Activated naive CD4-positive, alpha-beta T cell treated with anti-CD3 and anti-CD28 coated beads, Interleukin-2, amount 50 U/mL, for 24 hours (primary cell): ENCODE measurements around the gene PTRH1.

ENCODE experiments used
- H3K27ac Mint-ChIP-seq: one replicate; pipeline ENCODE4 v1.8.0; 2021; ENCODE audit warnings: mild to moderate bottlenecking, mixed read lengths
- H3K27me3 Mint-ChIP-seq: one replicate; pipeline ENCODE4 v1.8.0; 2021; ENCODE audit warnings: mixed read lengths
- H3K36me3 Mint-ChIP-seq: one replicate; pipeline ENCODE4 v1.8.0; 2021; ENCODE audit warnings: mixed read lengths
- H3K4me1 Mint-ChIP-seq: one replicate; pipeline ENCODE4 v1.8.0; 2021; ENCODE audit warnings: mixed read lengths
- H3K4me3 Mint-ChIP-seq: one replicate; pipeline ENCODE4 v1.8.0; 2021; ENCODE audit warnings: mild to moderate bottlenecking, mixed read lengths
- H3K9me3 Mint-ChIP-seq: one replicate; pipeline ENCODE4 v1.8.0; 2021; ENCODE audit warnings: mixed read lengths

The PTRH1 gene

DNA sequence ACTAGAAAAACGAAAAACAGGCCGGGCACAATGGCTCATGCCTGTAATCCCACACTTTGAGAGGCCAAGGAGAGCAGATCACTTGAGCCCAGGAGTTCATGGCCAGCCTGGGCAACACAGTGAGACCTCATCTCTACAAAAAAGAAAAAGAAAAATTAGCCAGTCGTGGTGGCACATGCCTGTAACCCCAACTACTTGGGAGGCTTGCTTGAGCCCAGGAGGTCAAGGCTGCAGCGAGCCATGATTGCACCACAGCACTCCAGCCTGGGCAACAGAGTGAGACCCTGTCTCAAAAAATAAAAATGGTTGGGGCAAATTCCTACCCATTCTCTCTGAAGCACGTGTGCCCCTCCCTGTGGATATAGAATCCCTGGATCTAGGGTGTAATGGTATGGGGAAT lies 17.1 kb downstream of the PTRH1 start:
- H3K4me1 Mint-ChIP-seq: peaks cover 17% of the 10 kb centered on the region
- no peak overlapping the region for H3K27ac Mint-ChIP-seq
- no peak overlapping the region for H3K4me3 Mint-ChIP-seq
- no peaks in the 10 kb centered on the region for H3K9me3 Mint-ChIP-seq
- H3K27me3 Mint-ChIP-seq: no peaks in the 10 kb centered on the region
- H3K36me3 Mint-ChIP-seq: no peaks in the 10 kb centered on the region

DNA sequence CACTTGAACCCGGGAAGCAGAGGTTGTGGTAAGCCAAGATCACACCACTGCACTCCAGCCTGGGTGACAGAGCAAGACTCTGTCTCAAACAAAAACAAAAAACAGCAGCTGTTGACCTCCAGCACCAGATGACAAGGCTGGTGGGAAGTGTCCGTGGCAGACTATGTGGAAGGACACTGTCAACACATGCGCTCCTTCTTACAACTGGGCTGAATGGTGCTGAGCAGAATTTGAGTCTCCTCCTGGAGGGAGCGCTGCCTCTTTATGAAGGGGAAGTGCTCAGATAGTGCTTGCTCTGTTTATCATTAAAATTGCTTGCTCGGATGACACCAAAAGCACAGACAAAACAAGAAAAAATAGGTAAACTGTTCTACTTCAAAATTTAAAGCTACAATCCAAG lies 17.9 kb downstream of the PTRH1 start:
- Mint-ChIP-seq H3K4me1 (peaks cover 17% of the 10 kb centered on the region), H3K27ac (no peak overlapping the region), H3K36me3 (no peaks in the 10 kb centered on the region), H3K4me3 (no peak overlapping the region), H3K9me3 (no peaks in the 10 kb centered on the region), H3K27me3 (no peaks in the 10 kb centered on the region)

DNA sequence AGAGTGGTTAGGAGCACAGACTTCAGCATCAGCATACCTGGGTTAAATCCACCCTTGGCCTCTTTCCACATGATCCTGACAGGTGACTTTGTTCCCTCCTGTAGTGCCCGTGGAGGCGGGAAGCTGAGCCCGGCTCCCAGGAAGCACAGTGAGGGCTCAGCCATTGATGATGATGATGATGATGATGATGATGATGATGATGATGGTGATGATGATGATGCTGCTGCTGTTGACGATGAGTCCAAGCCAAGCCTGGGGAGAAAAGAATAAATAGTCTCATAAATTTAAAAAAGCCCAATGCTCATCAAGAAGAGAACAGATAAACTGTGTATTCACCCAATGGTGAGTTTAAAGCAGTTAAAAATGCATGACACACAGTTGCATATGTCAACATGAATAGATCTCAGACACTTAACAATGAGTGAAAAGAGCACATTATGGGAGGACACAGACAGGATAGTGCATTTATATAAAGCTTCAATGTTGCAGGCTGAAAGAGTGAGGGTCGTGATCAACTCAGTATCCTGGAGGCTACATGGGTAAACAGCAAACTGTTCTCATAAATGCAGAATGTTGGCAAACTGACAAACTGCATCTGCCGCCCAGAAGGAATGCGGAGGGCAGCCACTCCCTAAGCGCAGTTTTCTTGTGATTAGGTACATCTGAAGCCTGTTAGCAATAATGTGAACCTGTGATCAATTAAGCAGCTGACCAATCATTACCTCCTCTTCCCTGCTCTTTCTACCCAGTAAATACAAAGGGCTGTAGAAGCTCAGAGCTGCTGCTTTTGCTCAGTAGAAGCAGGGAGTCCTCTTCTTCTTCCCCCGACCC lies 20.4 kb downstream of the PTRH1 start:
- Mint-ChIP-seq H3K9me3 (no peaks in the 10 kb centered on the region), H3K4me3 (no peak overlapping the region), H3K27me3 (no peaks in the 10 kb centered on the region), H3K36me3 (no peaks in the 10 kb centered on the region), H3K4me1 (peaks cover 14% of the 10 kb centered on the region), H3K27ac (no peak overlapping the region)

DNA sequence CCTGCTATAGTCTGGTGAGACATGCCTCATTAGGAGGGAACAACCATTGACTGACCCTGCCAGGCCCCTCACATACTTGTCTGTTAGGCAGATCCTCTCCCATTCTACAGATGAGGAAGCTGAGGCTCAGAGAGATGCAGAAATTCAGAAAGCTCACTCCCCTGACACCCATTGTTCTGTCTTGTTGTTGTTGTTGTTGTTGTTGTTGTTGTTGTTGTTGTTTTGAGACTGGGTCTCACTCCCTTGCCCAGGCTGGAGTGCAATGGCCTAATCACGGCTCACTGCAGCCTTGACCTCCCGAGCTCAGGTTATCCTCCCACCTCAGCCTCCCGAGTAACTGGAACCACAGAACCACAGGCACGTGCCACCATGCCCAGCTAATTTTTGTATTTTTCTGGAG lies 21.8 kb downstream of the PTRH1 start:
- Mint-ChIP-seq H3K4me3 (no peak overlapping the region), H3K27me3 (no peaks in the 10 kb centered on the region), H3K4me1 (peaks cover 4% of the 10 kb centered on the region), H3K36me3 (no peaks in the 10 kb centered on the region), H3K27ac (no peak overlapping the region), H3K9me3 (no peaks in the 10 kb centered on the region)

DNA sequence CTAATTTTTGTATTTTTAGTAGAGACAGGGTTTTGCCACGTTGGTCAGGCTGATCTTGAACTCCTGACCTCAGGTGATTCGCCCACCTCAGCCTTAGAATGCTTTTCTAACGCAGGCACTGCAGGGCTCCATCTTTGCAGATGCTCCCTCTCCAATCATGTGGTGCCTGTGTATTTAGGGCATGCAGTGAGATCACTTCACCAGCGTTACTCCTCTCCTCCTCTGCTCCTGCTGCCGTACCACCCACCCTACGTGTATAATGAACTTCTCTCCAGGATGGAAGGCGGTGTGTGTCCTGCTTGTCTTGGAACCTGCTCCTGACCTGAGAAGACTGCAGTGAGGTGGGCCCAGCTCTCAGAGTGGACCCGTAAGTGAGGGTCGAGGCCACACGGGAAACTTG lies 22.3 kb downstream of the PTRH1 start:
- Mint-ChIP-seq H3K27me3 (no peaks in the 10 kb centered on the region), H3K36me3 (no peaks in the 10 kb centered on the region), H3K27ac (no peak overlapping the region), H3K4me1 (peaks cover 4% of the 10 kb centered on the region), H3K9me3 (no peaks in the 10 kb centered on the region), H3K4me3 (no peak overlapping the region)

DNA sequence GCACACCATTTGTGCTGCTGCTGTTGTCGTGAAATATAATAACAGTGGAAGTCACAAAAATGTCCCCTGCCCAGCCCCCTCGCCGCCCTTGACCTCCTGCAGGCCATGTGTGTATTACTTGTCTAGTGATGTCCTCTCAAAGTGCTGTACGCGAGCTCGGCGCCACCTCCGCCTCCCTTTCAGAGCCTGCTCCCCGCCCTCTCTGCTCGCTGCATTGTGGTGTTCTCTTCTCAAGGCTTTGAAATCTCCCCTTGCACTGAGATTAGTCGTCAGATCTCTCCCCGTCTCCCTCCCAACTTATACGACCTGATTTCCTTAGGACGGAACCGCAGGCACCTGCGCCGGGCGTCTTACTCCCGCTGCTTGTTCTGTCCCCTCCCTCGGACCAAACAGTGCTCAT lies 23.4 kb downstream of the PTRH1 start:
- H3K36me3 Mint-ChIP-seq: no peaks in the 10 kb centered on the region
- no peaks in the 10 kb centered on the region for H3K4me1 Mint-ChIP-seq
- H3K27me3 Mint-ChIP-seq: no peaks in the 10 kb centered on the region
- H3K9me3 Mint-ChIP-seq: no peaks in the 10 kb centered on the region
- no peak overlapping the region for H3K27ac Mint-ChIP-seq
- H3K4me3 Mint-ChIP-seq: no peak overlapping the region

DNA sequence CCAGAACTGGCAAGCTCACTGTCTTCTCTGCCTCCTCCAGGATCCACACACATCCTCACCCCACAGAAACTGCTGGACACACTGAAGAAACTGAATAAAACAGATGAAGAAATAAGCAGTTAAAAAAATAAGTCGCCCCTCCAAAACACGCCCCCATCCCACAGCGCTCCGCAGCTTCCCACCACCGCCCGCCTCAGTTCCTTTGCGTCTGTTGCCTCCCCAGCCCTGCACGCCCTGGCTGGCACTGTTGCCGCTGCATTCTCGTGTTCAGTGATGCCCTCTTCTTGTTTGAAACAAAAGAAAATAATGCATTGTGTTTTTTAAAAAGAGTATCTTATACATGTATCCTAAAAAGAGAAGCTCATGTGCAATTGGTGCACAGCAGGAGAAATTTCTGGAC lies 24.7 kb downstream of the PTRH1 start:
- Mint-ChIP-seq H3K4me3 (no peak overlapping the region), H3K27me3 (no peaks in the 10 kb centered on the region), H3K9me3 (no peaks in the 10 kb centered on the region), H3K27ac (no peak overlapping the region), H3K36me3 (no peaks in the 10 kb centered on the region), H3K4me1 (no peaks in the 10 kb centered on the region)

DNA sequence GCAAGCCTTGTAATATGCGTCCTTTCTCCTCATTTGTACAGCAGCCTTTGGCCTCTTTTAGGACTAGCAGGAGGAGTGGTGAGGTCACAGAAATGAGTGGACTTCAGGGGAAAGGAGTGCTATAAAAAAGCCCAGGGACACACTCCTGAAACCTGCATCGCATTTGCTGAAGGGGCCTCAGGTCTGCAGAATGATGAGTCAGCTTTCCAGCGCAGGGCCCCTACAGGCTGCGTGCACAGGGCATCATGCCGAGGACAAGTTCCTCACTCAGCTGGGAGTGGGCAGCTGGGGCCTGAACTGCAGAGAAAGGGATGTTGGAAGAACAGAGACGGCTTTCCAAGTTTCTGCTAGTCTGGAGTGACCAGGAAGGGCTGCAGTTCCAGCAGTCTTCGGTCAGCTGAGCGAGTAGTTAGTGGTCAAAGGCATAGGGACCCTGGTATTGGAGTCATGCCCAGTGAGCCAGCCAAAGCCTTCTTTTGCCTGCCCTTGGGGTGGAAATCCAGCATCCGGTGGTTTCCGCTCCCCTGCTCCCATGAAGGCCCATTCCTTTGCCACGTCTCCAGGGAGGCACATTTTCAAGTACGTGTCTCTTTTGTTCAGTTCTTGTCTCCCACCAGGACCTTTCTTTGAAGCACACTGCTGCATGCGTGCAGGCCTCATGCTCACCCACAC lies 26.0 kb downstream of the PTRH1 start:
- Mint-ChIP-seq H3K4me1 (no peaks in the 10 kb centered on the region), H3K27ac (no peak overlapping the region), H3K27me3 (no peaks in the 10 kb centered on the region), H3K36me3 (no peaks in the 10 kb centered on the region), H3K4me3 (no peak overlapping the region), H3K9me3 (no peaks in the 10 kb centered on the region)

DNA sequence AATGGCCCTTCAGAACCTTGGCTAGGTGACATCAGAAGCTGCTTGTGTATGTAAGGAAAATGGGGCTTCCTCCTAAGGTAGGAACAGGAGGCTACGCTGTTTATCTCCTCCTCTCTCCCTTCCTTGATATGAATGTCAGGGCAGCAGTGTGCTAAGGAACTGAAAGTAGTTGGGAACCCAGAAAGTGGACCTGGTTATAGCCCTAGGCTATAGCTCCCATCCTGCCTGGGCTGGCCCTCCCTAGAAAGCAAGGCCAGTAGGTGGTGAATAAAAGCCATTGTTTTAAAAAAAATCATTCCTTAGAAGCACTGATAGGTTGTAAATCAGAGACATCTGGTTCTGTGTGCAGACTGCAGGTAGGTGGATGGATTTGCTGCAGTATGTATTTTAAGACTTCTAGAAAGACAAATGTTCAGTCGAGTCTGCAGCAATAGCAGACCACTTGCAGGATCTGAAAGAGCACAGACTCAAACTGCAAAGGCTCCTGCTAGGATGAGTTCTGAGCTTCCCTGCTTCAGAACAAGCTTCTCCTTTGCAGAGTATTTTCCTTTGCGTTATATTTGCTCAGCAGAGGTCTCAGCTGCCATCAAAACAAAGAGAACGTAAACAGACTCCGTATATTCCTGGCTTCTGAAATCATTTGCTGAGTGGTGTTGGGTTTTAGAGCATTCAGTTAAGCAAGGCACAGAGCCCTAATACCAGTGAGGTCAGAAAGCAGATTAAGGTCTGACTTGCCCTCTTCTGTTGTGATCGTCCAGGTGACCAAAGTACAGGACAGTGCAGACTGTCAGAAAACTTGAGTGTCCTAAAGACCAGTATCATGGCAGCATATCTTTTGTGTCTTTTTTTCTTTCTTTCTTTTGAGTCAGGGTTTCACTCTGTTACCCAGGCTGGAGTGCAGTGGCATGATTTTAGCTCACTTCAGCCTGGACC lies 28.7 kb downstream of the PTRH1 start:
- Mint-ChIP-seq H3K4me3 (no peak overlapping the region), H3K27me3 (no peaks in the 10 kb centered on the region), H3K27ac (no peak overlapping the region), H3K4me1 (no peaks in the 10 kb centered on the region), H3K36me3 (no peaks in the 10 kb centered on the region), H3K9me3 (no peaks in the 10 kb centered on the region)

DNA sequence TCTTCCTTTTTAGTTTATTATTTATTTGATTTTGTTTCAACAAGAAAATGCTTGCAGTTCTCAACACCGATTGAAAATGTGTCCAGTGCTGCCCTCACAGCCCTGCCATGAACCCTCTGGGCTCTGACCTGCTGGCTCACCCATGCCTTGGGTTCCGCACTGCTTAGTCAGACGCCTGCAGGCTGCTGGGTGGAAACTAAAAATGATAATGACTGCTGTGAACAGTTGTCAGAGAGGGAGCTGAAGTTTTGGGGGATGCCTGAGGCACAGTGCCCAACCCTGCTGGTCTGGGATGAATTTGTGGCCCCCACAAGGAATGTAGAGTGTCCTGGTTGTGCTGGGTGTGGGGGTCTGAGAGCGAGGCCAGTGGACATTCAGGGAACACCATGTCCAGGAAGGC lies 30.9 kb downstream of the PTRH1 start:
- Mint-ChIP-seq H3K4me1 (no peaks in the 10 kb centered on the region), H3K27me3 (no peaks in the 10 kb centered on the region), H3K4me3 (no peak overlapping the region), H3K36me3 (no peaks in the 10 kb centered on the region), H3K9me3 (no peaks in the 10 kb centered on the region), H3K27ac (no peak overlapping the region)

DNA sequence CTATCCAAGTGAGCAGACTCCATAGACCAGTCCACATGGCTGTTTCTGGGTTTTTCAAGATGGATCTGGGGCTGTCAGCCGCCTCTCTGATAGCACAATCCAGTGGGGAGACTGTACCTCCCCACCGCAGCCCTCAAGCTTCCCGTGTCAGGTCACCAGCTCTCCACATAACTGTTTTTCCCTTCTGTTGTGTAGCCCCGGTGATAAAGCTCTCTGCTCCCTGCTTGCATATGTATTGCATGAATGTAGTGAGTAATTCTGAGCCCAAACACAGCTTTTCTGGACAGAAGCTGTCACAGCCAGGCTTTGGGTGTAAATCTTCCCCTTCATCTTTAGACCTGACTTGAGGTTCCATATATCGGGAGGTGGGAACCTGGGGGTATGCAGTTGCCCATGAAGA lies 31.7 kb downstream of the PTRH1 start:
- Mint-ChIP-seq H3K9me3 (no peaks in the 10 kb centered on the region), H3K4me1 (no peaks in the 10 kb centered on the region), H3K36me3 (no peaks in the 10 kb centered on the region), H3K27me3 (no peaks in the 10 kb centered on the region), H3K27ac (no peak overlapping the region), H3K4me3 (no peak overlapping the region)

DNA sequence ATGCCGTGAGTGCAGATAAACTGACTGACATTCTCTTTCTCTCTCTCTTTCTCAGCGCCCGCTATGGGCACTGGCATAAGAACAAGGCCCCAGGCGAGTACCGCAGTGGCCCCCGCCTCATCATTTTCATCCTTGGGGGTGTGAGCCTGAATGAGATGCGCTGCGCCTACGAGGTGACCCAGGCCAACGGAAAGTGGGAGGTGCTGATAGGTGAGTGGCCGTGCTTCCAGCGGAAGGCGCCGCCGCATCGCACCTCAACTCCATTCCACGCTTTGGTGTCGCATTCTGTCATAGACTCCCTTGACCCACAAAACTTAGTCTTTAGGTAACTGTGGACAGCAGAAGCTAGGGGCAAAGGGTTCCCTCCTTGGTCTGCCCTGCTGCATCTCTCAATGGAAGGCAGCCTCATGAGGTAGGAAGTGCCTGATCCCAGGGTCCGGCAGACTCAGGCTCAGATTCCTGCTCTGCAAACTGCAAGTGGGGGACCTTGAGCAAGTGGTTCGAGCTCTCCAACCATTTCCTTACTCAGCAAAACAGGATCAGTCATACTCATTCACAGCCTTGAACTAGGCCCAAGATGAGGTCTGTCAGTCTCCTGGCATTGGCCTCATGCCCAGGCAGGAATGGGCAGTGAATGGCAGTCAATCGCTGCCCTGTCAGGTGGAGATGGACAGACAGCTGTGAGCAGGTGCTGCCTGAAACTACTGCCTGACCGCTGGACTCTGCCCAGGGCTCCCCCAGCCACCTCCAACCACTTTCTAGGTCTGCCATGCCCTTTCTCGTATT lies 32.9 kb downstream of the PTRH1 start:
- Mint-ChIP-seq H3K36me3 (no peaks in the 10 kb centered on the region), H3K27me3 (no peaks in the 10 kb centered on the region)

DNA sequence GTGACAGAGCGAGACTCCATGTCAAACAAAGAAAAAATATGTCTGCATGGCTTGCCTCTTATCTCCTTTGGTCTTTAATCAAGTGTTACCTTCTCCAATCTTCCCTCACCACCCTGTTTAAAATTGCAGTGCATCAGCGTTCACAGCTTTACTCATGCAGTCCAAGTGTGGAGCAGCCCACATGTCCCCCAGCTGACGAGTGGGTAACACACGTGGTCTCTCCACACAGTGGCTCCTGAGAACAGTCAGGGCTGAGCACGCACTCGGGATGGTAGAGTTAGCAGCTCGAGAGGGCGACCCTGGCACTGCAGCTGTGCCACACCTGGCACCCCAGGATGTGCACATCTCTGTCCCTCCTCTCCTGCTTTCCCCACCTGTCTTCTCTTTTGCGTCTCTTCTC lies 34.6 kb downstream of the PTRH1 start:
- Mint-ChIP-seq H3K27me3 (no peaks in the 10 kb centered on the region), H3K36me3 (no peaks in the 10 kb centered on the region), H3K9me3 (no peaks in the 10 kb centered on the region), H3K4me3 (no peak overlapping the region), H3K27ac (no peak overlapping the region), H3K4me1 (no peaks in the 10 kb centered on the region)

More for the DNA sequence above, 32.9 kb downstream of the PTRH1 start:
- H3K4me1 Mint-ChIP-seq: no peaks in the 10 kb centered on the region
- H3K4me3 Mint-ChIP-seq: no peak overlapping the region
- no peaks in the 10 kb centered on the region for H3K9me3 Mint-ChIP-seq
- no peak overlapping the region for H3K27ac Mint-ChIP-seq

DNA sequence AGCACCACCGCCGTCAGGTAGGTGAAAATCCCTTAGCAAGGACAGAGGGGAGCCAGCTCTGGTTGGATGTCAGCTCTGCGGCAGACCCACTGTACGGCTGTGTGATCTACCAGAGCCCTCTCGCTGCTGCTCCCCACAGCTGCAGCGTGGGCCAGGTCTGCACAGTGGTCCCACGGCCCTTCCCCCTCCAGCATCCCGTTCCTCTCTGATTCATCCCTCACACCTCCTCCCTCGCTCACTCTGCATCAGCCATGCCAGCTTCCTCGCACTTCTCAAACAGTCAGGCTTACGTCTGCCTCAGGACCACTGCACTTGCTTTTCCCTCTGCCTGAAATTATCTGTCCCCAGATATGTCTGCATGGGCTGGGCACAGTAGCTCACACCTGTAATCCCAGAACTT lies 35.2 kb downstream of the PTRH1 start:
- no peak overlapping the region for H3K4me3 Mint-ChIP-seq
- no peaks in the 10 kb centered on the region for H3K27me3 Mint-ChIP-seq
- H3K36me3 Mint-ChIP-seq: no peaks in the 10 kb centered on the region
- H3K4me1 Mint-ChIP-seq: no peaks in the 10 kb centered on the region
- no peak overlapping the region for H3K27ac Mint-ChIP-seq
- H3K9me3 Mint-ChIP-seq: no peaks in the 10 kb centered on the region

DNA sequence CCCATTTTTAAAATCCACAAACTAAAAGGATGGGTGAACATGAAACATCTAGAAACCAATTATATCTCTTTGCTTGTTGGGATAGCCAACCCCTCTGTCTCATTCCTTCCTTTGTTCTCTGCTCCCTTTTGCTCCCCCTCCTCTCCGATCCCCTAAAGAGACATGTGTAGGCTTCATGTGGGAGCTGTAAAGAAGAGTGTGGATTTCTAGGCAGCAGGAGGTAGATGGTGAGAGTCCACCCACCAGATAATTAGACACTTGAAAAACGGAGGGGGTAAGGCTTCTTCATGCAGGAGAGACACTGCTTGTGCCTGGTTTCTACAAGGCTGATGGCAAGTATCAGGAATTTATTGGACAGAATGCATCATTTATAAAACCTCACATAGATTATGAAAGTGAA lies 36.0 kb downstream of the PTRH1 start:
- Mint-ChIP-seq H3K36me3 (no peaks in the 10 kb centered on the region), H3K4me1 (no peaks in the 10 kb centered on the region), H3K27ac (no peak overlapping the region), H3K9me3 (no peaks in the 10 kb centered on the region), H3K4me3 (no peak overlapping the region), H3K27me3 (no peaks in the 10 kb centered on the region)
